Neuronal stem cell (in vitro differentiated cells): ENCODE results near the gene C6orf118.

ENCODE experiments used
- DNase-seq: peaks from one replicate; pipeline ENCODE4 v3.0.0-alpha.2; 2013; ENCODE audit warnings: low spot score
- H2AFZ ChIP-seq: one replicate; pipeline ENCODE4 v1.6.1; 2013; ENCODE audit warnings: mild to moderate bottlenecking, low read length, inconsistent platforms
- H2AK5ac ChIP-seq: 2 replicates; pipeline ENCODE4 v1.6.1; 2013; ENCODE audit warnings: low read depth, mild to moderate bottlenecking, inconsistent platforms, low read length, moderate library complexity, mixed read lengths
- H2BK120ac ChIP-seq: 2 replicates; pipeline ENCODE4 v1.6.1; 2013; ENCODE audit warnings: low read depth, mild to moderate bottlenecking, inconsistent platforms, low read length, moderate library complexity, mixed read lengths
- H2BK12ac ChIP-seq: one replicate; pipeline ENCODE4 v1.6.1; 2013; ENCODE audit warnings: low read length, inconsistent platforms
- H2BK15ac ChIP-seq: 2 replicates; pipeline ENCODE4 v1.6.1; 2013; ENCODE audit warnings: mild to moderate bottlenecking, low read length, inconsistent platforms, mixed read lengths
- H2BK5ac ChIP-seq: one replicate; pipeline ENCODE4 v1.6.1; 2013; ENCODE audit warnings: inconsistent platforms, mild to moderate bottlenecking, low read length, moderate library complexity
- H3K14ac ChIP-seq: one replicate; pipeline ENCODE4 v1.6.1; 2013; ENCODE audit warnings: low read length, inconsistent platforms
- H3K18ac ChIP-seq: 2 replicates; pipeline ENCODE4 v1.6.1; 2013; ENCODE audit warnings: low read length, inconsistent platforms
- H3K23ac ChIP-seq: 2 replicates; pipeline ENCODE4 v1.6.1; 2013; ENCODE audit warnings: low read depth, mild to moderate bottlenecking, mixed read lengths, low read length, inconsistent platforms; ENCODE audit not compliant: poor library complexity
- H3K27ac ChIP-seq: replicated peaks from 3 replicates; pipeline ENCODE4 v1.5.1; 2013; ENCODE audit warnings: low read length, inconsistent platforms
- H3K27me3 ChIP-seq, 3 experiments: 2 replicates each; pipeline ENCODE4 v1.6.1; 2013; ENCODE audit warnings: low read length in 3 of 3, mild to moderate bottlenecking in 2 of 3, inconsistent platforms in 1 of 3, low read depth in 1 of 3, mixed read lengths in 1 of 3, moderate library complexity in 1 of 3; ENCODE audit not compliant: control insufficient read depth in 3 of 3, insufficient read depth in 3 of 3
- H3K36me3 ChIP-seq, 2 donors: replicated peaks in 1 of 2; 2 replicates each; pipeline ENCODE4 v1.6.1; 2013; ENCODE audit warnings: low read length in 2 of 2; ENCODE audit not compliant: control insufficient read depth in 2 of 2, insufficient read depth in 2 of 2
- H3K4ac ChIP-seq: 2 replicates; pipeline ENCODE4 v1.6.1; 2013; ENCODE audit warnings: inconsistent platforms, mild to moderate bottlenecking, low read length, moderate library complexity
- H3K4me1 ChIP-seq, 2 donors: 1 replicate in 1 of 2; 2 replicates in 1 of 2; pipeline ENCODE4 v1.6.1; 2013; ENCODE audit warnings: low read length in 2 of 2, low read depth in 1 of 2; ENCODE audit not compliant: control insufficient read depth in 2 of 2, insufficient read depth in 1 of 2
- H3K4me2 ChIP-seq: one replicate; pipeline ENCODE4 v1.6.1; 2013; ENCODE audit warnings: mild to moderate bottlenecking, low read length, inconsistent platforms; ENCODE audit not compliant: insufficient read depth, poor library complexity, severe bottlenecking
- H3K4me3 ChIP-seq, 2 donors: 2 replicates each; pipeline ENCODE4 v1.5.1; 2013; ENCODE audit warnings: low read length in 2 of 2, mild to moderate bottlenecking in 2 of 2, inconsistent platforms in 1 of 2, moderate library complexity in 1 of 2
- H3K79me1 ChIP-seq: one replicate; pipeline ENCODE4 v1.6.1; 2013; ENCODE audit warnings: low read depth, mild to moderate bottlenecking, inconsistent platforms, low read length, moderate library complexity
- H3K9ac ChIP-seq: one replicate; pipeline ENCODE4 v1.6.1; 2013; ENCODE audit warnings: mild to moderate bottlenecking, low read depth, low read length, inconsistent platforms; ENCODE audit not compliant: poor library complexity
- H3K9me3 ChIP-seq, 2 donors: replicated peaks in 1 of 2; 2 replicates each; pipeline versions ENCODE3 to v1.6.1; 2013; ENCODE audit warnings: low read length in 2 of 2, mild to moderate bottlenecking in 2 of 2, inconsistent platforms in 1 of 2, low read depth in 1 of 2, mixed read lengths in 1 of 2, moderate library complexity in 1 of 2; ENCODE audit not compliant: control insufficient read depth in 2 of 2, insufficient read depth in 1 of 2
- H4K8ac ChIP-seq: one replicate; pipeline ENCODE4 v1.6.1; 2013; ENCODE audit warnings: low read depth, mild to moderate bottlenecking, inconsistent platforms, low read length, moderate library complexity
- H4K91ac ChIP-seq: one replicate; pipeline ENCODE4 v1.6.1; 2013; ENCODE audit warnings: low read length, low read depth, mild to moderate bottlenecking, inconsistent platforms; ENCODE audit not compliant: poor library complexity
- WGBS, 2 donors: extraction: QIAGEN DNeasy Blood & Tissue Kit; methylation state at CpG; one replicate each; pipeline ENCODE4 v1.1.7; 2013; ENCODE audit warnings: missing lambda C conversion rate in 2 of 2, mixed read lengths in 1 of 2; ENCODE audit not compliant: insufficient read length in 2 of 2, insufficient replicate concordance in 1 of 2; ENCODE audit errors: extremely low coverage in 2 of 2; 5-methylcytosine and 5-hydroxymethylcytosine counted together

The C6orf118 gene

DNA sequence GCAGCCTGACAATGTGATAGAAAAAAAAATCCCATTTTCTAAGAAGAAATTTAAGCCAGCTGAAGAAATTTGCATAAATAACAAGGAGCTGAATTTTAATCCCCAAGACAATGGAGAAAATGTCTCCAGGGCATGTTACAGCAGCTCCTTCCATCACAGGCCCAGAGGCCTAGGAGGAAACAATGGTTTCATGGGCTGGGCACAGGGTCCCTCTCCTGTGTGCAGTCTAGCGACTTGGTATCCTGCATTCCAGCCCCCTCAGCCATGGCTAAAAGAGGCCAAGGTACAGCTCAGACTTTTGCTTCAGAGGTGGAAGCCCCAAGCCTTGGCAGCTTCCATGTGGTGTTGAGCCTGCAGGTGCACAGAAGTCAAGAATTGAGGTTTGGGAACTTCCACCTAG, 73.1 kb downstream of the C6orf118 start:
- Histone ChIP-seq H3K79me1 (no peaks in the 10 kb centered on the region), H2BK120ac (no peak overlapping the region), H3K4me1 (peaks cover 2 to 11% of the 10 kb centered on the region in 2 donors), H3K27ac (no peak overlapping the region), H3K4me3 (no peak overlapping the region), H3K36me3 (no peaks in the 10 kb centered on the region), H2BK15ac (no peak overlapping the region), H2BK12ac (no peak overlapping the region), H3K27me3 (no peaks in the 10 kb centered on the region), H3K23ac (no peak overlapping the region), H3K4ac (no peak overlapping the region), H3K14ac (no peak overlapping the region), H2AFZ (no peak overlapping the region), H3K9ac (no peak overlapping the region), H3K18ac (no peak overlapping the region), H4K8ac (no peak overlapping the region), H2AK5ac (no peak overlapping the region), H4K91ac (no peak overlapping the region), H3K9me3 (peaks cover 6 to 9% of the 10 kb centered on the region in 2 donors), H3K4me2 (no peak overlapping the region), H2BK5ac (no peak overlapping the region)
- no CpG with 5 or more reads among the region's 1 CpG for WGBS, 2 donors
- no peak for DNase-seq

DNA sequence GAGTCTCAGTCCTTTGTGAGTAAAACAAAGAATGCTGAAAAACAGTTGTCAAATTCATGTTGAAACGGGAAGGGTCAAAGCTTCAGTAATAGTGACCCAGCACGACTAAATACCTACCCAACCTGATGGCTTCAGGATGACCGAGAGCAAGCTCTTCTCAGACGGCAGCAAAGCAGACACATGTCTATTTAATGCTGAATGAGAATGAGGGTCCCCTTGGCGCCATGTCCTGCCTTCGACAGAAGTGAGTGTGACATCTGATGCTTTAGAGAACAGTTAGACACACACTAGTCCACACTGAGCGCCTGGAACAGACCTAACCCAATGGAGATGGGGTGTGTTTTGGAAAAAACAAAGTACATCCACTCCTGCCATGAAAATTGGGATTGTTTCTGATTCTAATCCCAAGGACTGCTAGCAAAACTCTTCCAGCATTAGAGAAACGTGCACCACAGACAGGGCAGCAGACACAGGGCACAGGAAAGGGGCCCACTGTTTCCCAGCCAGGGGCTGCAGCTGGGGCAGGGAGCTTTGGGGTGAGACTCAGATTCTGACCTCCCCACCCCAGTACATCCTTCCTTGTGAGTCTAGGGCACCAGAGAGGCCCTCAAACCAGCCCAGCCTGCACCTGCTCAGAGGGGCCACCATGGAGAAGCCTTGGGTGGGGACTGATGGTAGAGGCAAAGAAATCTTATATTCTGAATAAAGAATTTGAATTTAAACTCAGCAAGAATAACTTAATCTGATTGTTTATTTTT, 76.5 kb downstream of the C6orf118 start:
- no peaks in the 10 kb centered on the region for H3K36me3 ChIP-seq
- no peak overlapping the region for H3K14ac ChIP-seq
- peaks cover 2 to 11% of the 10 kb centered on the region in 2 donors for H3K4me1 ChIP-seq
- H2AK5ac ChIP-seq = no peak overlapping the region
- no peak overlapping the region for H3K4ac ChIP-seq
- no peaks in the 10 kb centered on the region for H3K27me3 ChIP-seq
- H2AFZ ChIP-seq = peak overlapping the region; percentile 69
- no peak overlapping the region for H2BK120ac ChIP-seq
- no peak overlapping the region for H3K9ac ChIP-seq
- H3K4me2 ChIP-seq = no peak overlapping the region
- no peak overlapping the region for H3K4me3 ChIP-seq
- H4K8ac ChIP-seq = no peak overlapping the region
- no peak for DNase-seq
- H3K27ac ChIP-seq = no peak overlapping the region
- H3K18ac ChIP-seq = no peak overlapping the region
- WGBS, 2 donors = no CpG with 5 or more reads among the region's 8 CpGs
- H2BK12ac ChIP-seq = no peak overlapping the region
- no peak overlapping the region for H2BK5ac ChIP-seq
- H3K23ac ChIP-seq = no peak overlapping the region
- no peak overlapping the region for H4K91ac ChIP-seq
- H3K9me3 ChIP-seq = peaks cover 6 to 9% of the 10 kb centered on the region in 2 donors
- no peaks in the 10 kb centered on the region for H3K79me1 ChIP-seq
- H2BK15ac ChIP-seq = no peak overlapping the region

DNA sequence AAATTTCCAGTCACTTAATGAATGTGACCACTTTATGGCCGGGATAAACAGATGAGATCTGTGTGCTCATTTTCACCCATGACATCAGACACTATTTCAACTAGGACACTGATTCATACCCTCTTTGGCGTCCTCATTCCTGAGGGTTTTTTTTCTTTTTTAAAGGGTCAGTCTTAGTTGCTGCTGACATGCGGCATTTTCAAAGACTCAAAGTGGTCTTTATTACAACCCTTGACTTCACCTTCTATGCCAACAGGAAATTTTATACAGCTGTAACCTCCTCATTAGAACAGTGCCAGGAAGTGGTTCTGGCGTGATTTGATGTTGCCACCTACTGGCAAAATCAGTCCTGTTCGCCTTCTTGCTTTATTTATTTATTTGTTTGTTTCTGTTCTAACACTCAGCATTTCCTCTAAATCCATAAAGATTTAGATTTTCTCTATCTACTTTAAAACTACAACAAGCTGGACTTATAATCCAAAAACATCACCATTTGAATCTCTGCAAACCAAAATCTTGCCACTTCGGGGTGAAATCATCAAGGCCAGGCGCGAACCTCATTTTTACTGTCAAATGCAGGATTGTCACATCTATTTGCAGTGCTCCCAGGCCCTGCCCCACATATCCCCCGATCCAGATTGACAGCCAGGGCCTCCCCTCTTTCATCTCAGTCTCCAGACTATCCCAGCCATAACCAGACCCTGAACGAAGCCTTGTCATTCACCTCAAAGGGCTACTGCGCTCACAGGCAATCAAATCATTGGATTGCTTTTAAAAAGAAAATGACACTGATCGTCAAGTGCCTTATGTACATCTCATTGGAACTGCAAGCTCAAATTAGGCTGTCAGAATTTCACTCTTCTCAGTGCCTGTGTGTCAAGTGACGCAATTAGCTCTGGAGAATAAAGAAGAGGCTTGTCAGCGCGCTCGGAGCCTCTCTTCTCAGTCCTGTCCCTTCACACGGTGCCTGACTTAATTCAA, 77.5 kb downstream of the C6orf118 start:
- H3K4me3 ChIP-seq = peak overlapping the region in 1 of 2 donors; percentile 15
- no peak for DNase-seq
- no peak overlapping the region for H2BK120ac ChIP-seq

DNA sequence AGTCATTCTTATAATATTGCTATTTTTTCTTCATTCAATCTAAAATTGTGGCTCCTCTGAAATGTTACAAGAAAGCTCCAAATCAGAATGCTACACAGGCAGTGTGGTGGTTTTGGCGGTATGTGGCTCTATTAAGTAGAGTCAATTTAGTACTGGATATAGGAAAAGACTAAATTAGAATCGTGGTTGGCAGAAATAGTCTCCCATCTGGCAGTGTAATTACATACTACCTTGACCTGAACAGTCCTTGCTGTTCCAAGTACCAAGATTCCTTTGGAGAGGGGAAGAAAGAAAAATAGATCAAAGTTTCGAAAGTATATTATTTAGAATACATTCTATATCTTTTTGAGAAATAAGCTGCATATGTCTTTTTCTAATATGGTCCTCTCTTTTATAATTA, 78.2 kb downstream of the C6orf118 start:
- no CpG with 5 or more reads among the region's 3 CpGs for WGBS, 2 donors
- H2BK15ac ChIP-seq = no peak overlapping the region
- no peak overlapping the region for H2BK5ac ChIP-seq
- no peaks in the 10 kb centered on the region for H3K79me1 ChIP-seq
- no peak overlapping the region for H3K18ac ChIP-seq
- no peak overlapping the region for H3K9ac ChIP-seq
- H3K4ac ChIP-seq = no peak overlapping the region
- H3K14ac ChIP-seq = no peak overlapping the region
- no peak overlapping the region for H2AK5ac ChIP-seq
- H3K4me2 ChIP-seq = no peak overlapping the region
- H3K36me3 ChIP-seq = no peaks in the 10 kb centered on the region
- DNase-seq = no peak
- no peak overlapping the region for H2BK12ac ChIP-seq
- H2AFZ ChIP-seq = no peak overlapping the region
- H3K9me3 ChIP-seq = peaks cover 3 to 4% of the 10 kb centered on the region in 2 donors
- no peak overlapping the region for H4K91ac ChIP-seq
- H3K4me1 ChIP-seq = peaks cover 2 to 11% of the 10 kb centered on the region in 2 donors
- H3K27me3 ChIP-seq = no peaks in the 10 kb centered on the region
- no peak overlapping the region for H2BK120ac ChIP-seq
- H3K23ac ChIP-seq = no peak overlapping the region
- H3K4me3 ChIP-seq = no peak overlapping the region
- H4K8ac ChIP-seq = no peak overlapping the region
- H3K27ac ChIP-seq = no peak overlapping the region

More for the DNA sequence above, 77.5 kb downstream of the C6orf118 start:
- no peak overlapping the region for H3K4ac ChIP-seq
- H4K8ac ChIP-seq = no peak overlapping the region
- H2BK12ac ChIP-seq = no peak overlapping the region
- H3K4me1 ChIP-seq = peaks cover 2 to 11% of the 10 kb centered on the region in 2 donors
- H3K18ac ChIP-seq = no peak overlapping the region
- no peak overlapping the region for H3K14ac ChIP-seq
- WGBS, 2 donors = no CpG with 5 or more reads among the region's 17 CpGs
- H2AK5ac ChIP-seq = no peak overlapping the region
- H3K27me3 ChIP-seq = no peaks in the 10 kb centered on the region
- H2BK5ac ChIP-seq = no peak overlapping the region
- no peak overlapping the region for H3K4me2 ChIP-seq
- H3K23ac ChIP-seq = no peak overlapping the region
- H2BK15ac ChIP-seq = no peak overlapping the region
- H2AFZ ChIP-seq = peak overlapping the region; percentile 69
- no peaks in the 10 kb centered on the region for H3K36me3 ChIP-seq
- peaks cover 6 to 9% of the 10 kb centered on the region in 2 donors for H3K9me3 ChIP-seq
- no peaks in the 10 kb centered on the region for H3K79me1 ChIP-seq
- H3K9ac ChIP-seq = no peak overlapping the region
- H3K27ac ChIP-seq = no peak overlapping the region
- H4K91ac ChIP-seq = no peak overlapping the region
